Measurements from ENCODE around the gene NLGN4X.

Gene NLGN4X

GRCh38 chrX:6227935-6228334, 732 bp downstream of the NLGN4X start:
- no peak for DNase-seq (ENCODE audit: low read depth, low spot score)
- H3K4me3 ChIP-seq (ENCODE audit: low read depth, low read length) = no peak overlapping the region
- ChIA-PET CTCF (no interaction called here), POLR2A (no interaction called here)
- TF ChIP-seq, protein P1, sequence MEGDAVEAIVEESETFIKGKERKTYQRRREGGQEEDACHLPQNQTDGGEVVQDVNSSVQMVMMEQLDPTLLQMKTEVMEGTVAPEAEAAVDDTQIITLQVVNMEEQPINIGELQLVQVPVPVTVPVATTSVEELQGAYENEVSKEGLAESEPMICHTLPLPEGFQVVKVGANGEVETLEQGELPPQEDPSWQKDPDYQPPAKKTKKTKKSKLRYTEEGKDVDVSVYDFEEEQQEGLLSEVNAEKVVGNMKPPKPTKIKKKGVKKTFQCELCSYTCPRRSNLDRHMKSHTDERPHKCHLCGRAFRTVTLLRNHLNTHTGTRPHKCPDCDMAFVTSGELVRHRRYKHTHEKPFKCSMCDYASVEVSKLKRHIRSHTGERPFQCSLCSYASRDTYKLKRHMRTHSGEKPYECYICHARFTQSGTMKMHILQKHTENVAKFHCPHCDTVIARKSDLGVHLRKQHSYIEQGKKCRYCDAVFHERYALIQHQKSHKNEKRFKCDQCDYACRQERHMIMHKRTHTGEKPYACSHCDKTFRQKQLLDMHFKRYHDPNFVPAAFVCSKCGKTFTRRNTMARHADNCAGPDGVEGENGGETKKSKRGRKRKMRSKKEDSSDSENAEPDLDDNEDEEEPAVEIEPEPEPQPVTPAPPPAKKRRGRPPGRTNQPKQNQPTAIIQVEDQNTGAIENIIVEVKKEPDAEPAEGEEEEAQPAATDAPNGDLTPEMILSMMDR (IDR thresholded peaks at IDR 0.05; ENCODE audit: insufficient read depth, low read length, missing control alignments) = no peak

DNA sequence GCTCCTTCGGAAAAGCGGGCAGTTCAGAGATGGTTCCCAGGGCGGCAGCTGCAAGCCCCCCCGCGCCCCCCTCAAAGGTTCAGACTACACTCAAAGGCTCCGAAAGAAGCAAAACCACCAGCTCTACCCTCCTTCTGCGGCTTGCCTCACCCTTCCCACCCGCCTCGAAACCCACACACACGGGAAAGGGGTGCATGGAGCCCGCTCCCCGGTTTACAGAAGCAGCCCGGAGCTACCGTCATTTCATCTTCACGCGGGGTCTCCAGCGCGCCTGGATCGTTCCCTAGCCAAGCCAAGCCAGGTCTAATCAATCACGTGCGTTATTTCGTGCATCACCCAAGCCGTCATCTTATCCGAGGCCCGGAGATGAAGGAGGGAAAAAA, 1.2 kb downstream of the NLGN4X start:
- ChIA-PET POLR2A (no interaction called here), CTCF (no interaction called here)
- no peak overlapping the region for H3K4me3 ChIP-seq (ENCODE audit: low read depth, low read length)
- no peak for DNase-seq (ENCODE audit: low read depth, low spot score)
- TF ChIP-seq, protein P1 (IDR thresholded peaks at IDR 0.05; ENCODE audit: insufficient read depth, low read length, missing control alignments) = no peak

GRCh38 chrX:6226596-6227452, 1.8 kb downstream of the NLGN4X start:
- TF ChIP-seq, protein P1 (IDR thresholded peaks at IDR 0.05; ENCODE audit: insufficient read depth, low read length, missing control alignments) = no peak
- ChIA-PET CTCF (no interaction called here), POLR2A (no interaction called here)
- H3K4me3 ChIP-seq (ENCODE audit: low read depth, low read length) = no peak overlapping the region
- DNase-seq (ENCODE audit: low read depth, low spot score) = no peak

GRCh38 chrX:6225911-6226595, 2.6 kb downstream of the NLGN4X start:
- DNase-seq (ENCODE audit: low read depth, low spot score) = no peak

GRCh38 chrX:6225288-6225910, 3.3 kb downstream of the NLGN4X start:
- TF ChIP-seq, protein P1 (IDR thresholded peaks at IDR 0.05; ENCODE audit: insufficient read depth, low read length, missing control alignments) = no peak
- DNase-seq (ENCODE audit: low read depth, low spot score) = no peak
- POLR2A ChIA-PET = no interaction called here
- CTCF ChIA-PET = no interaction called here
- no peak overlapping the region for H3K4me3 ChIP-seq (ENCODE audit: low read depth, low read length)

More at GRCh38 chrX:6225911-6226595, 2.6 kb downstream of the NLGN4X start:
- H3K4me3 ChIP-seq (ENCODE audit: low read depth, low read length) = no peak overlapping the region
- TF ChIP-seq, protein P1 (IDR thresholded peaks at IDR 0.05; ENCODE audit: insufficient read depth, low read length, missing control alignments) = no peak
- CTCF ChIA-PET = no interaction called here
- POLR2A ChIA-PET = no interaction called here

DNA sequence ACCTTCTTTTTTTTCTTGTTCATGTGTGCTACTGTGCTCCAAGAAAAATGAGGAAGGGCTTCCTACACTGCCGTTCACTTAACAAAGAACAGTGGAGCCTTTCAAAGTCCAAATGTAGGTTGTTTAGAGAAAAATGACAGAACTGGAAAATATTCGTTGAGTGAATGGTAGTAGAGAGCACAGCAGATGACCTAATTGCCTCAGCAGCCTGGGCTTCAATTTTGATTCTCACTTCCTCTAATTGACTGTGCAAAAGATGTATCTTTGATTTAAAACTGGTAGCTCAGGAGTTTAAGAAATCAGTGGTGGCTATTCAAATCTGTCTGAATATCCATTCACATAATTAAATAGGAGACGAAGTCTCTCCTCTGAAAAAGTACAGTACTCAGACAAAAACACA, 5.2 kb downstream of the NLGN4X start:
- DNase-seq (ENCODE audit: low read depth, low spot score) = no peak
- POLR2A ChIA-PET = no interaction called here
- CTCF ChIA-PET = no interaction called here
- TF ChIP-seq, protein P1 (IDR thresholded peaks at IDR 0.05; ENCODE audit: insufficient read depth, low read length, missing control alignments) = no peak
- no peak overlapping the region for H3K4me3 ChIP-seq (ENCODE audit: low read depth, low read length)

All from AG04449 (cell line).